ENCODE measurements around the gene TMEM94.
A peak's percentile ranks its signal among the peaks of the same experiment; 100 is the strongest.

The TMEM94 gene

DNA sequence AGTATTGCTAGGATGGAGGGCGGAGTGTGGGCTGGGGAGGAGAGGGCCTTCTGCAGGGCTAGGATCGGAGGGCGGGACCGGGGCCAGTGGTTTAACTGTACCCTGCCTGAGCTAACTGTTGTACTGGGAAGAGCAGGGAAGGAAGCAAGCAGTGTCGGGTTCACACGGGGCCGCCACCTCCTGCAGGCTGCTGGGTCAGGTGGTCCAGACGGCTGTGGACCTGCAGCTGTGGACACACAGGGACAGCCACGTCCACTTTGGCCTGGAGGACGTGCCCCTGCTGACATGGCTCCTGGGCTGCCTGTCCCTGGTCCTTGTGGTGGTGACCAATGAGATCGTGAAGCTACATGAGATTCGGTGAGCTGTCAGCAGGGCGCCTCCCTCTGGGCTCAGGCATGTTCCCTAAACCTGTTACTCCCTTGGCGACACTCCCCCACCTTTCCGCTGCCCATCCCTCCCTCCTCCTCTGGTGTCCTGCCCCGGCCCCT lies 42.3 kb downstream of the TMEM94 start:
- Histone ChIP-seq H3K4ac (ENCODE audit: low read length) (no peak overlapping the region), H2BK12ac (ENCODE audit: low read length) (no peak overlapping the region), H2BK120ac (ENCODE audit: low read depth, low read length) (no peak overlapping the region), H3K14ac (ENCODE audit: low read length) (peak overlapping the region; percentile 31), H2BK5ac (ENCODE audit: low read length) (no peak overlapping the region), H3K36me3 (replicated peaks in 1 of 2; ENCODE audit: control insufficient read depth in 2 of 2, insufficient read depth in 2 of 2, low read length in 2 of 2) (peaks cover 55 to 92% of the 10 kb centered on the region in 2 donors), H2AK5ac (ENCODE audit: low read depth, low read length) (no peak overlapping the region), H4K8ac (ENCODE audit: low read depth, low read length) (peak overlapping the region; percentile 45), H3K9me3 (replicated peaks in 1 of 2; ENCODE audit: control insufficient read depth in 2 of 2, insufficient read depth in 1 of 2, low read depth in 1 of 2, low read length in 2 of 2) (peaks cover 0 to 2% of the 10 kb centered on the region in 2 donors), H3K4me3 (ENCODE audit: low read length in 2 of 2) (no peak overlapping the region), H3K27me3 (ENCODE audit: control insufficient read depth in 3 of 3, insufficient read depth in 3 of 3, low read depth in 1 of 3, low read length in 3 of 3) (no peaks in the 10 kb centered on the region), H2BK15ac (ENCODE audit: low read length) (no peak overlapping the region), H3K23ac (ENCODE audit: low read depth, low read length, poor library complexity) (peak overlapping the region; percentile 73), H4K91ac (ENCODE audit: low read depth, low read length, poor library complexity) (no peak overlapping the region), H3K18ac (ENCODE audit: low read length) (no peak overlapping the region), H3K4me1 (ENCODE audit: control insufficient read depth in 2 of 2, insufficient read depth in 1 of 2, low read depth in 1 of 2, low read length in 2 of 2) (no peaks in the 10 kb centered on the region), H3K9ac (ENCODE audit: low read depth, low read length, poor library complexity) (no peak overlapping the region), H3K79me1 (ENCODE audit: low read depth, low read length) (peaks cover 3% of the 10 kb centered on the region), H2AFZ (ENCODE audit: low read length) (no peak overlapping the region), H3K27ac (replicated peaks; ENCODE audit: low read length) (no peak overlapping the region), H3K4me2 (ENCODE audit: insufficient read depth, low read length, poor library complexity, severe bottlenecking) (no peak overlapping the region)
- no peak for DNase-seq (ENCODE audit: low spot score)
- no CpG with 5 or more reads among the region's 16 CpGs for WGBS, 2 donors (ENCODE audit: extremely low coverage in 2 of 2, insufficient read length in 2 of 2, insufficient replicate concordance in 1 of 2)

- Histone ChIP-seq H2AFZ (ENCODE audit: low read length) (no peak overlapping the region), H3K14ac (ENCODE audit: low read length) (no peak overlapping the region), H2BK120ac (ENCODE audit: low read depth, low read length) (no peak overlapping the region), H2BK5ac (ENCODE audit: low read length) (no peak overlapping the region), H2BK12ac (ENCODE audit: low read length) (no peak overlapping the region), H3K4ac (ENCODE audit: low read length) (no peak overlapping the region), H2AK5ac (ENCODE audit: low read depth, low read length) (peak overlapping the region; percentile 27), H3K18ac (ENCODE audit: low read length) (no peak overlapping the region), H3K4me3 (ENCODE audit: low read length in 2 of 2) (no peak overlapping the region), H3K9me3 (replicated peaks in 1 of 2; ENCODE audit: control insufficient read depth in 2 of 2, insufficient read depth in 1 of 2, low read depth in 1 of 2, low read length in 2 of 2) (peaks cover 0 to 2% of the 10 kb centered on the region in 2 donors), H4K91ac (ENCODE audit: low read depth, low read length, poor library complexity) (no peak overlapping the region), H2BK15ac (ENCODE audit: low read length) (no peak overlapping the region), H3K36me3 (replicated peaks in 1 of 2; ENCODE audit: control insufficient read depth in 2 of 2, insufficient read depth in 2 of 2, low read length in 2 of 2) (peaks cover 51 to 91% of the 10 kb centered on the region in 2 donors), H4K8ac (ENCODE audit: low read depth, low read length) (no peak overlapping the region), H3K27ac (replicated peaks; ENCODE audit: low read length) (no peak overlapping the region), H3K23ac (ENCODE audit: low read depth, low read length, poor library complexity) (no peak overlapping the region), H3K79me1 (ENCODE audit: low read depth, low read length) (peaks cover 5% of the 10 kb centered on the region), H3K27me3 (ENCODE audit: control insufficient read depth in 3 of 3, insufficient read depth in 3 of 3, low read depth in 1 of 3, low read length in 3 of 3) (no peaks in the 10 kb centered on the region), H3K4me2 (ENCODE audit: insufficient read depth, low read length, poor library complexity, severe bottlenecking) (no peak overlapping the region), H3K4me1 (ENCODE audit: control insufficient read depth in 2 of 2, insufficient read depth in 1 of 2, low read depth in 1 of 2, low read length in 2 of 2) (no peaks in the 10 kb centered on the region), H3K9ac (ENCODE audit: low read depth, low read length, poor library complexity) (peak overlapping the region; percentile 27)
- WGBS, 2 donors (ENCODE audit: extremely low coverage in 2 of 2, insufficient read length in 2 of 2, insufficient replicate concordance in 1 of 2), result no CpG with 5 or more reads among the region's 16 CpGs
- DNase-seq (ENCODE audit: low spot score), result no peak
Measured at GRCh38 chr17:75499313-75500022, 43.0 kb downstream of the TMEM94 start.

DNA sequence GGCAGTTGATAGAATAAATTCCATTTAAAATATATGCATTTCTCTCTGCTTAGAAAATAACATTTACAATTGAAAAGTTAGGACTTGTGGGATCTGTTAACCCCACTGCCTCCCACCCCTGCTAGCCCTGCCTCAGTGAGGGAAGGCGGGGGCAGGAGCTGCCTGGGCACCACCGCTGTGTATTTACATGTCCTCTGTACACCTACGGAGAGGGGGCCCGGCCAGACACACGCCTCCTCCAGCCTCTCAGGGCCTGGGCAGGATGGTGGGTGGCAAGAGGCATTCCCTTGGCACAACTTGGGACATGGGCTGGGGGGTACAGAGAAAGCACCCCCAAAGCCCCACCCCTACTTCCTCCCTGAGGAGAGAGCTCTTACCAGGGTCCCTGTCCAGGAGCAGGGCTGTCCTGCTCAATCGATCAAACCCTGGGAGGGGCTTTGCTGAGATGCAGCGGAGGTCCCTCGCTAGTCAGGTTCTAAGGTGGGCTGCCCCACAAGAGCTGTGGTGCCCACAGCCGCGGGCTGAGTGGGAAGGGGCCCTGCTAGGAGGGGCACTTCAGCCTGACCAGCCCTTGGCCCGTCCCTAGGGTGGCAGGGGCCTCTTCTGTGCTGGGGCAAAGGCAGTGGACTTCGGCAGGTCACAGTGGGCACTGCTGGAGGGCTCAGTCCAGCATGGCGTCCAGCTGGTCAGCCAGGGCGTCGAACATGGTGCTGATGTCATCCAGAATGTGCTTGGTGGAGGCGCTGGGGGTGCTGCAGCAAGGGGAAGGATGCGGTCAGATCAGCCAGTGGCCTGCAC lies 44.2 kb downstream of the TMEM94 start:
- H2AK5ac ChIP-seq (ENCODE audit: low read depth, low read length), result no peak overlapping the region
- no peak overlapping the region for H2BK15ac ChIP-seq (ENCODE audit: low read length)
- no peak overlapping the region for H3K4me2 ChIP-seq (ENCODE audit: insufficient read depth, low read length, poor library complexity, severe bottlenecking)
- no peak overlapping the region for H3K4ac ChIP-seq (ENCODE audit: low read length)
- H2AFZ ChIP-seq (ENCODE audit: low read length), result no peak overlapping the region
- H3K27me3 ChIP-seq (ENCODE audit: control insufficient read depth in 3 of 3, insufficient read depth in 3 of 3, low read depth in 1 of 3, low read length in 3 of 3), result no peaks in the 10 kb centered on the region
- no peak overlapping the region for H3K9ac ChIP-seq (ENCODE audit: low read depth, low read length, poor library complexity)
- peaks cover 50 to 91% of the 10 kb centered on the region in 2 donors for H3K36me3 ChIP-seq (replicated peaks in 1 of 2; ENCODE audit: control insufficient read depth in 2 of 2, insufficient read depth in 2 of 2, low read length in 2 of 2)
- no peak for DNase-seq (ENCODE audit: low spot score)
- H3K4me1 ChIP-seq (ENCODE audit: control insufficient read depth in 2 of 2, insufficient read depth in 1 of 2, low read depth in 1 of 2, low read length in 2 of 2), result no peaks in the 10 kb centered on the region
- H3K14ac ChIP-seq (ENCODE audit: low read length), result no peak overlapping the region
- H2BK5ac ChIP-seq (ENCODE audit: low read length), result peak overlapping the region; percentile 22
- H4K8ac ChIP-seq (ENCODE audit: low read depth, low read length), result peak overlapping the region; percentile 43
- H3K23ac ChIP-seq (ENCODE audit: low read depth, low read length, poor library complexity), result peak overlapping the region; percentile 47
- H3K4me3 ChIP-seq (ENCODE audit: low read length in 2 of 2), result no peak overlapping the region
- no peak overlapping the region for H4K91ac ChIP-seq (ENCODE audit: low read depth, low read length, poor library complexity)
- no peak overlapping the region for H2BK12ac ChIP-seq (ENCODE audit: low read length)
- H3K79me1 ChIP-seq (ENCODE audit: low read depth, low read length), result peaks cover 8% of the 10 kb centered on the region
- no peak overlapping the region for H3K18ac ChIP-seq (ENCODE audit: low read length)
- H3K9me3 ChIP-seq (replicated peaks in 1 of 2; ENCODE audit: control insufficient read depth in 2 of 2, insufficient read depth in 1 of 2, low read depth in 1 of 2, low read length in 2 of 2), result peaks cover 0 to 2% of the 10 kb centered on the region in 2 donors
- no peak overlapping the region for H2BK120ac ChIP-seq (ENCODE audit: low read depth, low read length)
- H3K27ac ChIP-seq (replicated peaks; ENCODE audit: low read length), result no peak overlapping the region
- no CpG with 5 or more reads among the region's 17 CpGs for WGBS, 2 donors (ENCODE audit: extremely low coverage in 2 of 2, insufficient read length in 2 of 2, insufficient replicate concordance in 1 of 2)

All from neuronal stem cell (in vitro differentiated cells).